Suprapubic skin (tissue), 3 donors: Measurements from ENCODE around the gene FSCN2.

Experiments used
- POLR2A ChIP-seq, 2 donors: fragments of 450-650 bp; IDR thresholded peaks; one replicate each; pipeline ENCODE4 v1.6.1; 2017; ENCODE audit warnings: antibody characterized with exemption in 2 of 2, mild to moderate bottlenecking in 2 of 2, moderate library complexity in 2 of 2
- TF ChIP-seq, protein P1 (sequence below), 2 donors: fragments of 200-600 bp in 1 of 2; fragments of 450-650 bp in 1 of 2; sonication (generic) in 1 of 2; IDR thresholded peaks; one replicate each; pipeline ENCODE4 v1.5.1; 2016 to 2019; ENCODE audit warnings: antibody characterized with exemption in 2 of 2, mild to moderate bottlenecking in 1 of 2, moderate library complexity in 1 of 2

DNA sequence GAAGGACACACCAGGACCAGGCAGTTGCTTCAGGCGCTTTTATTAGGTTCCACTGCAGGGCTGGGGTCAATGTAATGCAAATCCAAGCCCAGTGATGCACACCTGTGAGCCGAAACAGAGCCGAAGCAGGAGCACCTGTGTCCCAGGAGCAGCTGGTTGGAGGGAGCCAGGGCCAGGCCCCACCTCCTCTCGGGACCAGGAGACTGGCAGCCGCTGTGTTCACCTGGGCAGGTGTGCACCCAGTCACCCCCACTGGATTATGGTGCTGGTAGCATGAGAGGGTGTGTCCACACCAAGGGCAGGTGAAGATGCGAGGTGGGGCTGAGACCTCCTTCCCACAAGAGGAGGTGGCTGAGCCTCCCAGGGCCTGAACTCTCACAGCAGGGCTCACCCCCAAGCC lies 28.7 kb downstream of the FSCN2 start:
- TF ChIP-seq POLR2A (IDR thresholded peaks at IDR 0.05), result no peak
- TF ChIP-seq, protein P1, sequence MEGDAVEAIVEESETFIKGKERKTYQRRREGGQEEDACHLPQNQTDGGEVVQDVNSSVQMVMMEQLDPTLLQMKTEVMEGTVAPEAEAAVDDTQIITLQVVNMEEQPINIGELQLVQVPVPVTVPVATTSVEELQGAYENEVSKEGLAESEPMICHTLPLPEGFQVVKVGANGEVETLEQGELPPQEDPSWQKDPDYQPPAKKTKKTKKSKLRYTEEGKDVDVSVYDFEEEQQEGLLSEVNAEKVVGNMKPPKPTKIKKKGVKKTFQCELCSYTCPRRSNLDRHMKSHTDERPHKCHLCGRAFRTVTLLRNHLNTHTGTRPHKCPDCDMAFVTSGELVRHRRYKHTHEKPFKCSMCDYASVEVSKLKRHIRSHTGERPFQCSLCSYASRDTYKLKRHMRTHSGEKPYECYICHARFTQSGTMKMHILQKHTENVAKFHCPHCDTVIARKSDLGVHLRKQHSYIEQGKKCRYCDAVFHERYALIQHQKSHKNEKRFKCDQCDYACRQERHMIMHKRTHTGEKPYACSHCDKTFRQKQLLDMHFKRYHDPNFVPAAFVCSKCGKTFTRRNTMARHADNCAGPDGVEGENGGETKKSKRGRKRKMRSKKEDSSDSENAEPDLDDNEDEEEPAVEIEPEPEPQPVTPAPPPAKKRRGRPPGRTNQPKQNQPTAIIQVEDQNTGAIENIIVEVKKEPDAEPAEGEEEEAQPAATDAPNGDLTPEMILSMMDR (IDR thresholded peaks at IDR 0.05), result no peak
